Gastrocnemius medialis (tissue), 4 donors: ENCODE results near the gene RIMS4.

Source experiments
- CTCF ChIP-seq, 5 experiments: fragments of 450-650 bp in 3 of 5; fragments of 200-600 bp in 2 of 5; sonication (generic) in 2 of 5; IDR thresholded peaks in 4 of 5; conservative IDR thresholded peaks in 1 of 5; 1 replicate in 4 of 5; 2 replicates in 1 of 5; pipeline ENCODE4 v1.5.1; 2016 to 2019; ENCODE audit warnings: antibody characterized with exemption in 5 of 5, mild to moderate bottlenecking in 3 of 5, moderate library complexity in 3 of 5
- POLR2A ChIP-seq, 2 donors: fragments of 450-650 bp; IDR thresholded peaks; one replicate each; pipeline ENCODE4 v1.6.1; 2017; ENCODE audit warnings: antibody characterized with exemption in 2 of 2, mild to moderate bottlenecking in 2 of 2, moderate library complexity in 2 of 2

GRCh38 chr20:44724423-44725091 lies 85.8 kb downstream of the RIMS4 start:
- TF ChIP-seq CTCF (IDR thresholded peaks at IDR 0.05 in 4 of 5, conservative IDR thresholded peaks at IDR 0.05 in 1 of 5) = no peak
- no peak for TF ChIP-seq POLR2A (IDR thresholded peaks at IDR 0.05)
